Endothelial cell of hepatic sinusoid (primary cell): ENCODE measurements around the gene ZNF518B.

Source experiments
- in situ Hi-C: cut with HindIII; loops from 2 replicates; pipeline ENCODE4 v1.10.0; 2017; ENCODE audit warnings: low sequenced_read_pairs

ZNF518B gene, protein sequence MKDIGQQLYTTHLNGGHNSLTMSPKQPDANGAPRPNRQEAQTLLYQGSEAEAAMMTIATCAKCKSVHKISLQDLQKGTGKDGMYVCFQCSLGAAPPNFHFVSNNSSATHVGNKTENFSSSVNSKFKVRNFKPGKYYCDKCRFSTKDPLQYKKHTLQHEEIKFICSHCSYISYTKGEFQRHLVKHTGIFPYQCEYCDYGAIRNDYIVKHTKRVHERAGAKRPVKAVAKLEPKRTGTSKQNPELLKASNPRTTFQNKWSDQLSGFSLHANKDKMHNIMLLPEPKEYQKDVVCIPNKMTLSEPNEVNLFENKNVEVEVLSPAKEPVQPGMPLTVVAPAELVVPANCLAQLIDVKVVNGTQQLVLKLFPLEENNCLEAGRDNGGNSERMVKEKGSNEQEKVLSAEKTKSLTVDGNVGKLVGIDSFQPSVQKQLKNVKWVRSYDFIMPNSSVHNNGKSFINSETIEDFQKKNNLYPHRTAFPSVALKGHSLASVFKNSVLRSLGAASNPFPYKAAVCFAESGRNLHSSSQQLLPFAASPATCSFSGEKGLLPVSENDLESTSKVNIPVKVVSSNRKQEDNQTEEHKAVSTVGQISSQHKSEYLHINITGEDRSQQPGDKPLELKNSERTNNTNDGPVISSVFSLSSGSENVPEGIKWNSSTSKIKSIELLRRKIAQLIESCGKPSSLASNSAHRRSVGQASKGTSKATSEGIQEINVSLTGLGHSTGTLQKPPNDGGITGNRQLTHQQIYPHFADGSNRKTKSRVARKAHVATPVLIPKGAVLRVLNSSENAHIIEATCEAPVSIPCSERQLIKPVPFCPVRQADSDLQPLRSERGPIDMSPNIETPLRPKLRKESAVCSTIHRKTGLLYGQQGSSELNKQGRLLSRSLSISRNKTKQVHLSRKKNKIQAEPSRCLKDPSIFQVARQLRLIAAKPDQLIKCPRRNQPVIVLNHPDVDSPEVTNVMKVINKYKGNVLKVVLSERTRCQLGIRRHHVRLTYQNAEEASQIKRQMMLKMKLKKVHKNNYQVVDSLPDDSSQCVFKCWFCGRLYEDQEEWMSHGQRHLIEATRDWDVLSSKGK

DNA sequence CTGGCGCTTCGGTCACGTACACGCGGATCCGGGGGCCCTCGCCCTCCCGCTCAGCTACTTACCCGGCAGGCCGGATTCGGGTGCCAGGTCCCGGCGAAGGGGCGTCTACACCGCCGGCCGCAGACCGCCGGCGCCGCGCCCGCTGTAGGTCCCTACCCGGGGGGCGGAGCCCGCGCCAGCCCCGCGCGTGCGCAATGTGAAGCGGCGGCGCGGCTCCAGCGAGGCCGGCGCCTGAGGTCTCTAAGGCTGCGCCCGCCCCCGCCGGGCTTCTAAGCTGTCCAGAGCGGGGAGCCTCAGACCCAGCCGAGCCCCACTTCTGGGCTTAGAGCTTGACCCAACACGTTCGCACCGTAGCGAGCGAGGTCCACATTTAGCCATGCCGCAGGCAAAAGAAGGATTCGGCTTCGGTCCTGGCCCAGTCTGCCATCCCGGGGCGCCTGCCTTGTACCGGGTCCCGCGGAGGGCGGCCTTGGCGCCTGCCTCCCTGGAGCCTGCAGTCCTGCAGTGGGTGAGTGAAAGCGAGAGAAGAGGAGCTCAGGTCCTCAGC lies at the start of gene ZNF518B:
Gene ZNF518B (minus strand): TSS at position 172 of the 547 bp plus-strand sequence. CDS start 11,098 bp downstream, outside the sequence.
- in situ Hi-C loops = no loop called here

DNA sequence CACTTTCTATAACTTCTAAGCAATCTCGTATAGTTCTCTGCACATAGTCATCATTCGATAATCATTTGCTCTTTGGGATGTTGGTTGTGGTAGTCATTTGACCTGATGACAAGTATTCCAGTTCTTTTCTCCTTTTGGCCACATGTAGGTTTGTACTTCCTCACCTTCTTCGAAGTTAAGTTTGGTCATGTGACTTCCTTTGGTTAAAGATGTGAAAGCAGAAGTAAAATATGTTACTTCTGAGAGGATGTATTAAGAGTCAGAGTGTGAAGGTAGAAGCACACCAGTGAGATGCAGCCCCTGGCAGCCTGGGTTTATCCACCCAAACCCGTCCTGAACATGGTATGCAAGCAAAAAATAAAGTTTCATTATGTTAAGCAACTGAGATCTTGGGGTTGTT lies 48.9 kb upstream of the ZNF518B start:
- in situ Hi-C loops = no loop called here

DNA sequence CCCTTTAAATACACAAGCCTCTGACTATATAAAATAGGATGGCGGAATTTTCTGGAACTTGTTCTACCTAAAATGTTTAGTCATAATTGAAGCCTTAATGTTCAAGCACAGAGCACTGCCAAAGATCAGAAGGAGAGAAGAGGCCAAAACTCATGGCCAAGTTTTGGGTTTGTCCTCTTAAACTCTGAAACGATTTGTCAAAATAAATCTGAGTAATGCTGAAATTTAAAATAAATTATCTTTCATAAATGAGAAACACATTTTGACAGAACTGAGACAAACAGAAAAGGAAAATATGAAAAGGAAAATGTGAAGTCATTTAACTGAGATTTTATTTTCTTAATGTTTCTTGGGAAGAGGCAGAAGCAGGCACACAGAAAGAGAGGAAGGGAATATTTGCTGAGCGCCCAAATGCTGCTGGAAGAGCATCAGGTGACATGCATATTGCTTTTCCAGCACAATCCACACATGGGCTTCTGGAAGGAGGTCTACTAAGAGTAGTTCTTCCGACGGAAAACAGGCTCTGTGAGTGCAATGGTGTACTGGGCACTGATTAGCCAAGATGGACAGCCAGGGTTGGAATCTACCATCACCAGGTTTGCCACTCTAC lies 47.4 kb upstream of the ZNF518B start:
- in situ Hi-C loops = no loop called here

DNA sequence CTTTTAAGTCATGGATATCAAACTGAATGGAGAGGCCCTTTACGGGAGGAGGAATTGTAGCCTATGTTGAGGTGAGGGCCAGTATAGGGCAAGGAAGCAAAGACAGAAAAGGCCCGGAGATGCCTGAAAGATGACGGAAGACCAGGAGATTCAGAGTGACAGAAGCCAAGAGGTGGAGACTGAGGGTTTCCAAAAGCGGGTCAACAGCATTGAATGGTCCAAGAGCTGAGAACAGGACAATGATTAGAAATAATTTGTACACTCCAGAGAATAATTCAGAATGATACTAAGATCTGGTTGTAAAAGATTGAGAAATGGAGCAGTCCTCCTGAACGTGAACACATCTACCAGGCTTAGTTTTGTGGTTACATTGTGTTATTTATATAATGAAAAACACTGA lies 45.5 kb upstream of the ZNF518B start:
- in situ Hi-C loops = no loop called here

DNA sequence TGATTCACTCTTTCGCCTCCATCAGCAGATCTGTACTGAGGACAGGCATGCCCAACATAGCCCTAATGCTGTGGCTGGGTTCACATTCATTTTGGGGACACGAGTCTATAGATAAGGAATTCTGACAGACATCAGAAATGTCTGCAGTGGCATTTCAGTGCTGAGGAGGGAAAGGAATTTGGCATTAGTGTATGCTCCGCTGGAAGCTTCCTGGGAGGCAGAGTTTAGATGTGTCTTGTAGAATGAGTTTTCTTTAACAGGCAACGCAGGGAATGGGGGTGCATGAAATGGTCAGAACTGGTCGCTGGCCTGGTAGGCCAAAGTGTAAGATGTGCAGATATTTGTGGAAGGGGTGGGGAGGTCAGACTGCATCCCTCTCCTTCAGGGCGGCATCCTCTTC lies 43.5 kb upstream of the ZNF518B start:
- in situ Hi-C loops = no loop called here

DNA sequence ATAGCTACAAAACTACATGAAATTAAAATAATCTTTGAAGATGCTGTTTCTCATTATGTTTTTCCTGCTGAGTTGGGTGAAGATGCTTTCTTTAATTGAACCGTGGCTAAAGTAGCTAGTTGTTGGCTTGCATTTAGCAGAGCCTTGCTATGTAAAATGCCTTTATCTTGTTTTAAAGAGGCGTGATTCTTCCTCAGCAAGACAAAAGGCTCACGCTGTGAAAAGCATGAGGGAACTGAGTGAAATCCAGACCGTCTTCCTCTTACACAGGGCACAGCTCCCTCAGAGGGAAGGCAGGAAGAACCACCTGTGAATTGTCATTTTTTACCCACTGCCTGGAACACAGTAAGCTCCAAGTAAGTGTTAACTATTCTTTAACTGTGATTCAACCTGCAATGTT lies 39.0 kb upstream of the ZNF518B start:
- in situ Hi-C loops = no loop called here

DNA sequence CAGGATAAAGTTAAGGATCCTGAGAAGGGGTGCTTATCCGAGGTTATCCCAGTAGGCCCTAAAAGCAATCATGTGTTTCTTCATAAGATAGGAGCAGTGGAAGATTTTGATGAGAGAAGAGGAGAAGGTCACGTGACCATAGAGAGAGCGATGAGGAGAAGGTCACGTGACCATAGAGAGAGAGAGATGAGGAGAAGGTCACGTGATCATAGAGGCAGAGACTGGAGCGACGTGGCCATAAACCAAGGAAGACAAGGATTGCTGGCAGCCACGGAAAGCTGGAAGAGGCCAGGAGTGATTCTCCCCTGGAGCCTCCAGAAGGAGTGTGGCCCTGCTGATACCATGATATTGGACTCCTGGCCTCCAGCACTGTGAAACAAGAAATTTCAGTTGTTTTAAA lies 38.4 kb upstream of the ZNF518B start:
- in situ Hi-C loops = no loop called here

DNA sequence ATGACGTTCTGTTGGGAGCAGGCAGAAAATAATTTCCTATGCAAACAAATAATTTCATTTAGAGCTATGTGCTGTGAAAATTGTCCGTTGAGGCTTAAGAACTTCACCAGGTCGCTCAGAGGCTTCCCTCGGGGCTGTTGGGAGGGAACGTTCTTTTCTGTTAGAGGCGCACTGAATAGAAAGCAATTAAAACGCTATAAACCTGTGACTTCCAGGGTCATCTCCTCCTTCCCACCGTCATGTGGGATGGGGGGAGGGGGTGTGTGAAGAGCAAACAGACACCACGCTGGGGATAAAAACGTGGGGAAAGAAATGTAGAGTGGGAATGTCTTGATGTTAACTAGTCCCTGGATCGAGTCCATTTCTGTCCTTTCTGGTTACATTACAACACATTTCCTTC lies 35.2 kb upstream of the ZNF518B start:
- in situ Hi-C loops = no loop called here

DNA sequence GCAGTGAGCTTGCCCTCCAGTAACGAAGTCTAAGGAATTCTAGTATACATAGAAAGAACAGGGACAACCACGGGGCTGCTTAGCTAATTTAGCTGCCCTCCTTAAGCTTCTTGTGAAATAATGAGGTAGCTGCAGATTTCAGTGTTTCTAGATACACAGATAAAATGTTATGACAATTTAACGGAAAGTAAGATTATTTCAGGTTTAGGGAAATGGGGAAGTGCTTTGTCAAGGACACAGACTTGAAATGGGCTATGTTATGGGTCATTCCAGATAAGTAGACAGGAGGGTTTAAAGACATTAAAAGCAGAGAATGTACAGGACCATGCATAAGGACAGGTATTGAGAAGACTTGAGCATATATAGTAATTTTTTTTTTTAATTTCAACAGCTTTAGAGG lies 34.2 kb upstream of the ZNF518B start:
- in situ Hi-C loops = no loop called here

DNA sequence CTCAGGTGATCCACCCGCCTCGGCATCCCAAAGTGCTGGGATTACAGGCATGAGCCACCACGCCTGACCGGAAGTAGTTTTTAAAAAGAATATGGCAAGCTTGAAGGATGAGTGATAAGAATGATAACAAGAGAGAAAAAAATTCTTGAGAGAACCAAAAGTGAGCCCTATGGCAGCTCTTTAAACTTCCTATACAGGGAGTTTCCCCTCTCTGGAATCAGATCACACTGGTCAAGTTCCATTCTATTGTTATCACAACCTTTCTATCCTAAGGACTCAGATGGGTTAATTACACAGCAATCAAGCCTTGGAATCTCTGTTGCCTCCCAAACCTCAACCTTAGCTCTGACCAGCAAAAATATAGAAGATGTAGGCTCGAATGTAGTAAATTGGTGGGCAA lies 33.8 kb upstream of the ZNF518B start:
- in situ Hi-C loops = no loop called here

DNA sequence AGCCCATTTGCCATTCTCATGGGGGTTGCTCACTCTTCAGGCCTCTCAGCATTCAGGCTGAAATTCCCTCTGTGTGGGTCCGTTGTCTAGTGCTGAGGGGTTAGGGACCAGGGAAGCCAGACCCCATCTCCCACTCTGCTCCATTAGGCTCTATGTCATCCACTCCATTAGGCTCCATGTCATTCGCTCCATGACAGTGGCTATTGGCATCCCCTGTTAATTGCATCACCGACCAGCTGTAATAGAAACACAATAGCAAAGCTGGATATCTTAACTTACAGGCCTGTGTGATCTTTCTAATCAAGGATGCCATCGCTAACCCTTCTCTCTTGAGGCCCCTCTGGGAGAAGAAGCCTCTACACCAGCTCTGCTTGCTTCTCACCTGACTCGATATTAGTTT lies 25.7 kb upstream of the ZNF518B start:
- in situ Hi-C loops = no loop called here

DNA sequence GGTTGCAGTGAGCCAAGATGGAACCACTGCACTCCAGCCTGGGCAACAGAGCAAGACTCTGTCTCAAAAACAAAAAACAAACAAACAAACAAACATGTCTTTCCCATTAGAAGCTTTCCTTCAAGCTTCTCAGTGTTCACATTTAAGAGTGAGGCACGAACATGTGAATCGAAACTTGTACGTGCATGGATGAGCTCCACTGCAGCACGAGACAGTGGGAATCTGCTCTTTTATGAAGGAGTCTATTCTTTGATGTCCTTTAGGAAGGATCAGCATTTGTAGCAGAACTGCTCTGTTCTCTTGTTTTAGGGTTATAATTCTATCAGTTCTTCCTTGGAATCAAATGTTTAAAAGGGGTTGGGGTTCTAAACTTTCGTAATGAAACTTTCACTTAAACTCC lies 23.4 kb upstream of the ZNF518B start:
- in situ Hi-C loops = no loop called here

DNA sequence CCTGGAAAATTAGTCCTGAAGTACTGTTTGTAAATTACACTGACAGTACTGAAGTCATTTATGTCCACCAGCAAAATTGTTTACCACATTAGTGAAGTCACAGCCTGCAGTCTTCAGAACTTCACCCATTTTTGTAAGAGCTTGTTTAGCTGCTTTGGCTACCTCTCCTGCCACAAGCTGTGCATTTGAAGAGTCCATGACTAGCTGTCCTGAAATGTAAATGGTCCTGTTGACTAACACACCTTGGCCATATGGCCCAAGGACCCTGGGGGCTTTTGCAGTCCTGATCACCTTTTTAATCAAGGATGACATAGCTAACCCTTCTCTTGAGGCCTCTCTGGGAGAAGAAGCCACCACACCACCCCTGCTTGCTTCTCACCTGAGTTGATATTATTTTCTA lies 21.4 kb upstream of the ZNF518B start:
- in situ Hi-C loops = no loop called here

DNA sequence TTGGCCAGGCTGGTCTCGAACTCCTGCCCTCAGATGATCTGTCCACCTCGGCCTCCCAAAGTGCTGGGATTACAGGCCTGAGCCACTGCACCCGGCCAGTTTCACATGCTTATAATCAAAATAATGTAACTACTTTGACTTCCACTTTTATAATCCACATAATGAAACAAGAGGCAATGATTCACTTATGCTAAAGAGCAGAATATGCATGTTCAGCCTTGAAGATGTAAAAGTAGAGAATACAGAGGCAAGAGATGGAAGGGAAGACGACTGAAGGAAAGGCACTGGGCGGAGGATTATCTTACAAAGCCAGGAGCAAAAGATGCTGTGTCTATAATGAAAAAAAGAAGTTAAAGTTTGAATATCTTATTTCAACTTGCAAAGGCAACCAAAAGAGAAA lies 13.3 kb upstream of the ZNF518B start:
- in situ Hi-C loops = loop anchor here (5.0 kb wide), 1 partner anchor 67 kb away; no protein-coding TSS in a partner anchor

DNA sequence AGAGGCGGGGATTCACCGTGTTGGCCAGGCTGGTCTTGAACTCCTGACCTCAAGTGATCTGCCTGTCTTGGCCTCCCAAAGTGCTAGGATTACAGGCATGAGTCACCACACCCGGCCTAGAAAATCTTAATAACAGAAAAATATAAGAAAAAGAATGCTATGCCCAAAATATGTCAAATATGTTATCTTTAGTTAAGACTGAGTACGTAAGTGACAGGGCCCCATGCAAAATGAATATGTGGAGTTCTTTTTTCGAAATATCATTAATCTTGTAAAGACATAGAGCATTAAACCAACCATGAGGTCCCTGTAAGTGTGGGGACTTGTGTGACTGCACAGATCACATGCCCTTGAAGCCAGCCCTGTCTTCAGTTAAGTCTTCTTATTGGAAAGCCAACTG lies 8.9 kb upstream of the ZNF518B start:
- in situ Hi-C loops = no loop called here

DNA sequence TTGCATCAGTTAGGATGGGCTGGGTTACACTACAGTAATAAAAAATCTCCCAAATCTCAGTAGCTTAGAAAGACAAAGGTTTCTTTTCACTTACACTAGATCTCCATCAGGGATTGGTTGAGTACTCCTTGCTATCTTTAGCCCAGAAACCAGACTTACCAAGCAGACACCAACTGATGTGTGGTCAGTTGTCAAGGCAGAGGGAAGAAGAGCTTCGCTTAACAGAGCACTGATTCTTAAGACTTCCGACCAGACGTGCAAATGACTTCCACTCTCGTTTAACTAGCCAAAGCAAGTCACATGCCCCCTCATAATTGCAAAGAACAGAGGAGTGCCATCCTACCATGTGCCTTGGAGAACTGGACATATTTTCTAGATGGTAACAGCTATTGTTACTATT lies 5.7 kb upstream of the ZNF518B start:
- in situ Hi-C loops = loop anchor here (5.0 kb wide), 1 partner anchor 51 kb away; no protein-coding TSS in a partner anchor

DNA sequence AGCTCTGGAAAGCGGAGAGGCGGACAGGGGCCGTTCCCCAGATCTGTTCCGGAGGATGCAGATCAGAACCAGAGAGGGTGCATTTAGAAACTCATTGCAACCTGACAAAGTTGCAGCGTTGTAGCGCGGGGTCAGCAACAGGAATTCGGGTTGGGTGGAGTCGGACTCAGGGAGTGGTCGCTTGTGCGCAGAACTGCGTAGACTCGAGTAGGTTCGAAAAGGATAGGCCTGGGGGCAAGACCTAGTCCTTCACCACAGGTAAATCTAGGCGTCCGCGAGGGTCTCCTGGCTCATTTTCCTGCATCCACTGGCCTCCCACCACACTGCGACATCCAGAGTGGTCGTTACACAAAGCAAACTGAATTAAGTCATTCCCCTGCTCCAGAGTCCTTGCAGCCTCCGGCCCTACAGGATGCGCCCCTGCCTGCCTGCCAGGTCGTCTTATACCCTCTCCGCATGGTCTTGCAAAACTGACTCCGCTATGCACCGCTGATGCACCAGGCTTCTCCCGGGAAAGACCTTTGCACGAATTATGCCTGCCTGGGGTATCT lies 4.7 kb upstream of the ZNF518B start:
- in situ Hi-C loops = loop anchor here (5.0 kb wide), 1 partner anchor 50 kb away; no protein-coding TSS in a partner anchor

DNA sequence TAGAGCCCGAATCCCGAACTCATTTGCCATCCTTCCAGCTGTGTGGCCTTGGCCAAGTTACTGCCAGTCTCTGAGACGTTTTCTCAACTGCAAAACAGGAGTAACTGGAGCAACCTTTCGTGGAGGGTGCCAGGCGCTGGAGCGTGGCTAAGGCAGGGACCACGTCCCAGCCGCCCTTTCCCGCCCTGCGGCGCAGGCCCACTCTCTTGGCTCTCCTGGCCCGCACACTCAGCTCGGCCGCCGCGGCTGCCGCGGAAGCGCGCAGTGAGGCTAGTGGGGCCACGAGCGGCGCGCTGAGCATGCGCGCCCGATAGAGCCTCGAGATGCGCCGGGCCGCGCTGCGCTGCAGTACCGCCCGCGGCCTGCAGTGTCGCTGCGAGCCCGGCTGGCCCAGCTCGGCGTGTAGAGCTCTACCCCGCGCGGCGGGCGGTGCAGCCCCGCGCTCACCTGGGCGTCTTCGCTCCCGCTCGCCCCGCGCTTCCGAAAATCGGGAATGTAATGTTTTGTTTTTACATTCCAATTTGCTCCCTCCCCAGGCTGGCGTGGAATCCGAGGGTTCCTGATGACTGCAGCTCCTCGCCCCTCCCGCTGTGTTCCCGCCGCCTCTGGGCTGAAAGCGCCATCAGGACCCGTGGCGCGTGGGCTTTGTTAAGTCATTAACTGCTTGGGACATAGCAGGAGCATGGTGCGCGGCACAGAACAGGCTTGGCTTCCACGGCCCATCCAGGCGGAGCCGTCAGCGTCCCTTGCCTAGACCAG lies 4.0 kb upstream of the ZNF518B start:
- in situ Hi-C loops = loop anchor here (5.0 kb wide), 1 partner anchor 49 kb away; no protein-coding TSS in a partner anchor

DNA sequence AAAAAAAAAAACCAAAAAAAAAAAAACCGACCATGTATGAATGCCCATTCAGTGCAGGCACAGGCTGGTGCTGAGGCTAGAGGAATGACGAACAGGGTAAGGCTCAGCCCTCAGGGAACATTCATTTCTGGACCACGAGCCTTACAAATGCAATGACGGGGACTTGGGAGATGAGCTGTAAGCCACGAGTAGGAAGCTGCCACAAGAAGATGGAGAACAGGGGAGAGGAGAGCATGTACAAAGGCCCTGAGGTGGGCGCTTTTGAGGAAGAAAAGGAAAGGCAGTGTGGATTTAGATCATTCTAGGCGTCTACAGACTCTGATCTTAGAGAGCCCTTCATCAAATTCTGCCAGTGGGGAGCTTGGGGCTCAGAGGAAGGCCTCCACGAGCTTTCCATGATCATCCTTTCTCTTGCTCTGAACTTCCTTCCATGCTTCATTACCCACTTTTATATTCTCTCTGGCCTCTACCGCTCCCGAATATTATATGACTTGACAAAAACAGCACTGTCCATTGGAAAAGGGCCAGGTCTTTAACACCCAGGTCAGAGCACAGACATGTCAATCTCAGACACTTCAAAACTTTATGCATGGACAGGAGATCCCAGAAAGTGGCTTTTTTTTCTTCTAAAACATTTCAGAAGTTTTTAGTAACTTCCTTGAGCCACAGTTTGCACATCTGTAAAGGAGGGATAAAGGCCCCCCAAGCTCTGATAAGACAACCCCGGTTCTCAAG lies 3.3 kb upstream of the ZNF518B start:
- in situ Hi-C loops = loop anchor here (5.0 kb wide), 1 partner anchor 48 kb away; no protein-coding TSS in a partner anchor
